Thoracic aorta (tissue), 2 donors: ENCODE data around the gene SEZ6. TPM values are rescaled to one million over a fixed set of nuclear protein-coding genes. Genes with fewer than 3 reads are reported as not detected.

Source experiments
- ATAC-seq: fragments of 150-250 bp; one replicate; pipeline ENCODE4 v1.8.0; 2017; ENCODE audit warnings: low read depth; ENCODE audit not compliant: insufficient number of reproducible peaks, low FRiP score
- DNase-seq: peaks from one replicate; pipeline ENCODE4 v3.0.0-alpha.2; 2020; ENCODE audit warnings: low spot score
- H3K27ac ChIP-seq, 2 donors: fragments of 200-600 bp; sonication (generic); 1 replicate in 1 of 2; 2 replicates in 1 of 2; pipeline ENCODE4 v1.5.1; 2016; ENCODE audit warnings: mild to moderate bottlenecking in 2 of 2, moderate library complexity in 2 of 2
- H3K27me3 ChIP-seq: fragments of 200-600 bp; sonication (generic); replicated peaks from 2 replicates; pipeline ENCODE4 v1.6.0; 2016; ENCODE audit warnings: mild to moderate bottlenecking; ENCODE audit not compliant: insufficient read depth
- H3K36me3 ChIP-seq: fragments of 200-600 bp; sonication (generic); one replicate; pipeline ENCODE4 v1.5.1; 2016
- H3K4me1 ChIP-seq, 2 donors: fragments of 200-600 bp; sonication (generic); 1 replicate in 1 of 2; 2 replicates in 1 of 2; pipeline versions ENCODE4 v1.5.1 to v1.6.0; 2016; ENCODE audit warnings: low read depth in 2 of 2, mild to moderate bottlenecking in 1 of 2; ENCODE audit not compliant: control insufficient read depth in 1 of 2
- H3K4me3 ChIP-seq: fragments of 200-600 bp; sonication (generic); 2 replicates; pipeline ENCODE4 v1.5.1; 2016; ENCODE audit warnings: mild to moderate bottlenecking
- H3K9me3 ChIP-seq: fragments of 200-600 bp; sonication (generic); 2 replicates; pipeline ENCODE4 v1.5.1; 2016
- total RNA-seq, 2 donors: library from RNA; depleted of rRNA; stranded (reverse); fragments of >200 nt; gene quantifications; one replicate each; pipeline versions ENCODE4 v1.1.0 to v1.2.3, GENCODE V29; 2016
- TF ChIP-seq, protein P1 (sequence below): fragments of 200-600 bp; sonication (generic); IDR thresholded peaks from one replicate; pipeline ENCODE4 v1.5.1; 2019; ENCODE audit warnings: antibody characterized with exemption

SEZ6 gene
- total RNA-seq, 2 donors from 2014 or later: not detected

DNA sequence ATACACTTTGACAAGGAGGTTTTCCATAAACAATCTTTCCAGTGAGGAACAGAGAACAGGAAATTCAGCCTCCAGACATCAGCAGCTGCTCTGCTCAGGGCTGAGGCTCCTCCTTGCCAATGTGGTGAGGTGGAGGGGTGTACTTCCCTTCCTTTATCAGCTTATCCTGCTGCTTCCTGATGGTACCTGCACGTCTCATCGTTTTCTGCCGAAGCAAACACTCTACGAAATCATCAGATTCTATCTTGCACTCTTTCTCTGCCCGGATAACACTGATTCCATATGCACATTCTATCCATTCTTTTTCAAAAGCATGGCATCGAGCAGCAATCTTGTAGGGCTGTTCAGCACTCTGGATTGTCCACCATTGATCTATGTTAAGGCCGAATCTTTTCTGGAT is 15.4 kb upstream of the SEZ6 start:
- H3K27me3 ChIP-seq: no peaks in the 10 kb centered on the region

DNA sequence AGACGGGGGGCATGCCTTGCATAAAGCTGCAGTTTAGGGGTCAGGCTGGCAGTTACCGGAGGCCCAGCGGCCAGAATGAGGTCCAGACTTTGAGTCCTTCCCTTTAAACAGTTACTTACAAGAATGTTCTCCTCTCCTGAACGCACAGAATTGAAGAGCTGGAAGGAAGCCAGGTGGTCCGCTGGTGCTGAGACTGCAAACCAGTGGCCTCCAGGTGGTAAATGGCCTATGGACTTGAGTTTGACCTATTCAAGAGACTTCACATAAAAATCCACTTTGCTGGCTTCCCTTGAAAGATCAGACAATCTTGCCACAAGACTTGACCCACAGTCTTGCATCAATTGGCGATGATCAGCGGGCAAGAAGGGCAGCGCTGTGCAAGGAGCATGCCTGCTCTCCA is 14.7 kb upstream of the SEZ6 start:
- H3K9me3 ChIP-seq: no peaks in the 10 kb centered on the region
- no peaks in the 10 kb centered on the region for H3K27me3 ChIP-seq
- no peak overlapping the region for H3K27ac ChIP-seq
- H3K4me1 ChIP-seq: peaks cover 4% of the 10 kb centered on the region in 2 donors
- TF ChIP-seq, protein P1, sequence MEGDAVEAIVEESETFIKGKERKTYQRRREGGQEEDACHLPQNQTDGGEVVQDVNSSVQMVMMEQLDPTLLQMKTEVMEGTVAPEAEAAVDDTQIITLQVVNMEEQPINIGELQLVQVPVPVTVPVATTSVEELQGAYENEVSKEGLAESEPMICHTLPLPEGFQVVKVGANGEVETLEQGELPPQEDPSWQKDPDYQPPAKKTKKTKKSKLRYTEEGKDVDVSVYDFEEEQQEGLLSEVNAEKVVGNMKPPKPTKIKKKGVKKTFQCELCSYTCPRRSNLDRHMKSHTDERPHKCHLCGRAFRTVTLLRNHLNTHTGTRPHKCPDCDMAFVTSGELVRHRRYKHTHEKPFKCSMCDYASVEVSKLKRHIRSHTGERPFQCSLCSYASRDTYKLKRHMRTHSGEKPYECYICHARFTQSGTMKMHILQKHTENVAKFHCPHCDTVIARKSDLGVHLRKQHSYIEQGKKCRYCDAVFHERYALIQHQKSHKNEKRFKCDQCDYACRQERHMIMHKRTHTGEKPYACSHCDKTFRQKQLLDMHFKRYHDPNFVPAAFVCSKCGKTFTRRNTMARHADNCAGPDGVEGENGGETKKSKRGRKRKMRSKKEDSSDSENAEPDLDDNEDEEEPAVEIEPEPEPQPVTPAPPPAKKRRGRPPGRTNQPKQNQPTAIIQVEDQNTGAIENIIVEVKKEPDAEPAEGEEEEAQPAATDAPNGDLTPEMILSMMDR: no peak
- DNase-seq (no peak), ATAC-seq (no peak)
- no peaks in the 10 kb centered on the region for H3K36me3 ChIP-seq
- H3K4me3 ChIP-seq: no peak overlapping the region

More for the DNA sequence above, 15.4 kb upstream of the SEZ6 start:
- Histone ChIP-seq H3K27ac (no peak overlapping the region), H3K4me3 (no peak overlapping the region), H3K9me3 (no peaks in the 10 kb centered on the region), H3K36me3 (no peaks in the 10 kb centered on the region), H3K4me1 (peaks cover 4% of the 10 kb centered on the region in 2 donors)
- TF ChIP-seq, protein P1: no peak
- DNase-seq (no peak), ATAC-seq (no peak)

DNA sequence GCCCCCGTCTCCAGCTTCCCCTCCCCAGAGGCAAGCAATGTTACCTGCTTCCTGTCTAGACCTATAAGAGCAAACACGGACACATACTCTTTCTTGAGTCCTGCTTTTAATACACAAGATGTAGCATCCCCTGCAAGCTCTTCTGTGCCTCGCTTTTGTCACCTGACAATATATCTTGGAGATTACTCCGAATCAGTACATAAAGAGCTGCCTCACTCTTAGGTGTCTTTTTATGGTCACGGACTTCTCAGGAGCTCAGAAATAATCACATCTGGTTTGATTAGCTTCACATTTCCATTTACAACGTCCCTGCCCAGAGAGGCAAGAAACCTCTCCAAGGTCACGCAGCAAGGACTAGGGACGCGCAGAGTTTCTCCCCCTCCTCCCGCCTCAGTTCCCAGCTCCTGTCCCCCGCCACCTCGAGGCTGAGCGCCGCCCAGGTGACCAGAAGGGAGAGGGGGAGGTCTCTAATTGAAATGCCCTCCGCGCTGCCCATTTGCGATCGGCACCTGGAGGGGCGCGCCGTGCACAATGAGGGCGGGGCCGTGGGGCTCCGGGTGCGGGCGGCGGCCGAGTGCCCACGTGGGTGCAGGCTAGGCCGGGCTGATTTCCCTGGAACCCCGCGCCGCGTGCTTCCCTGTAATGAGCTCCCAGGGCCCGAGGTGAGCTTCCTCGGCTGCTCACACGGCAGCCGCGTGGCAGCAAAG is 13.8 kb upstream of the SEZ6 start:
- H3K4me3 ChIP-seq: peak overlapping the region; percentile 26
- no peak for ATAC-seq

DNA sequence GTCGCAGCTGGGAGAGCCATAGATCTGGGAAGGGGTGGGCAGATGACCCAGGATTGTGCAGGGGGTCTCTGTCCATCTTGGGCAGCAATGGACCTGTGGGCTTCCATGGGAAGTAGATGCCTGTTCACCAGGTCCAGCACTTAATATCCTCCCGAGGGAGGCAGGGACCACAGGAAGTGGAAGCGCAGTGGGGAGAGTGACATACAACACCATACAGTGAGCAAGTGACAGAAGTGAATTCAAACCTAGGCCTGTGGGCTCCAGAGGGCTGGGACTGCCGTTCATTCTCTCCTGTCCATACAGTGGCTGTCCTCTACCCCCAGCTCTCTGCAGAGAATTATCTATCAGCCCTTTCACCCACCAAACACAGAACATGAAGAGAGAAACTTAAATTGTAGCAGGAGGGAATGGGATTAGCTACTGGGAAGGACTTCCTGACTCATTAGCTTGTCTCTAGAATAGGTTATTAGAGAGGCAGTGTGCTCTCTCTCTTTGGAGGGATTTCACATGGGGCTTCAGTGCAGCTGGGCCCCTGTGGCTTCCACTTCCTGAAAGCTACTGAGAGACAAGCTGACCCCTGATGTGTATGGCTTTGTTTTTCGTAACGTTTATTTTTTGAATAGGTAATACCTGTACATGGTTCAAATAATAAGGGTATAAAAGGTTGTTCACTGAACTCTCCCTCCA is 13.1 kb upstream of the SEZ6 start:
- Histone ChIP-seq H3K4me3 (no peak overlapping the region), H3K36me3 (no peaks in the 10 kb centered on the region), H3K4me1 (peaks cover 4% of the 10 kb centered on the region in 2 donors), H3K27me3 (no peaks in the 10 kb centered on the region), H3K9me3 (no peaks in the 10 kb centered on the region), H3K27ac (no peak overlapping the region)
- TF ChIP-seq, protein P1: no peak
- no peak for DNase-seq
- no peak for ATAC-seq

More for the DNA sequence above, 13.8 kb upstream of the SEZ6 start:
- H3K36me3 ChIP-seq: no peaks in the 10 kb centered on the region
- H3K27me3 ChIP-seq: no peaks in the 10 kb centered on the region
- DNase-seq: no peak
- H3K4me1 ChIP-seq: peaks cover 4% of the 10 kb centered on the region in 2 donors
- no peaks in the 10 kb centered on the region for H3K9me3 ChIP-seq
- H3K27ac ChIP-seq: no peak overlapping the region
- TF ChIP-seq, protein P1: no peak

DNA sequence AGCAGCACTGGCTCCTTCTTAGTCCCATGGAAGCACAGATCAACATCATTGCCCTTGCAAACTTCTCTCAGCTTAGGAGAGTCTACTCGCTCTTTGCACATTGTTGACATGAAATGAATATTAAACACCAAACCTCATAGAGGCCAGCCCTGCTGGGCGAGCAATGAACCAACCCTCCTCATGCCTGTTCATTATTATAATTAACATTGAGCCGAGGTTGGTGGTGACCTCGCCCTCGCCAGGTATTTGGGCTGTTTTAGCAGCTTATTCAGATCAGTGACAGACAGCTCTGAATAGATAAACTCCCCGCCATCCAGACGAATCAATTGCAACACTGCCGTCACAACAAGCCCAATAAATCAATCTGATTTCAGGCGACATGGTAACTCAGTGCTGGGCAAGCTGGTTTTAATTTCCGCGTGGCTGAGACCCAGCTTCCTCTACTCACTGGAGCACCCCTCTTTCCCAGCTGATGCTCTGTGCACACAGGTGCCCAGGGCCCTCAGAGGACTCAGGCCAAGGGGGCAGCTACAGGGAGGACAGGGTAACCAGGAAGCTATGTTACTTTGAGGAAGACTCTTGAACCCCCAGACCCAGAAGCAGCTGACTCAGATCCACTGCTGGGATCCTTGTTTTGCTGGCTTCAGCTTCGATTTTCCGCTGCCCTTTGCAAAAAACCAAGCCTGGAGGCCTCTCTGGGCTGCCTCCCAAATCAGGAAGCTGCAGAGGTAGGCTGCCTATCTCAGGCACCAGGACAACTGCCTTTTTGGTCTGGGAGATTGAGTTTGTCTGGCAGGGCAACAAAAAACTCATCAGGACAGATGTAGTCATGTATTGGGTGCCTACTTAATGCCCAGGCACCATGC is 10.7 kb upstream of the SEZ6 start:
- H3K27me3 ChIP-seq: no peaks in the 10 kb centered on the region
- DNase-seq: no peak
- no peak overlapping the region for H3K27ac ChIP-seq
- no peak overlapping the region for H3K4me3 ChIP-seq
- no peaks in the 10 kb centered on the region for H3K9me3 ChIP-seq
- peaks cover 4% of the 10 kb centered on the region in 2 donors for H3K4me1 ChIP-seq
- no peak for ATAC-seq
- no peaks in the 10 kb centered on the region for H3K36me3 ChIP-seq
- TF ChIP-seq, protein P1: no peak
